ENCODE data around the gene VTI1A. TPM values are rescaled to one million over a fixed set of nuclear protein-coding genes. Genes with fewer than 3 reads are reported as not detected.

Gene VTI1A
- polyA plus RNA-seq, 1 donor from 2014 or later: 28.7 TPM

DNA sequence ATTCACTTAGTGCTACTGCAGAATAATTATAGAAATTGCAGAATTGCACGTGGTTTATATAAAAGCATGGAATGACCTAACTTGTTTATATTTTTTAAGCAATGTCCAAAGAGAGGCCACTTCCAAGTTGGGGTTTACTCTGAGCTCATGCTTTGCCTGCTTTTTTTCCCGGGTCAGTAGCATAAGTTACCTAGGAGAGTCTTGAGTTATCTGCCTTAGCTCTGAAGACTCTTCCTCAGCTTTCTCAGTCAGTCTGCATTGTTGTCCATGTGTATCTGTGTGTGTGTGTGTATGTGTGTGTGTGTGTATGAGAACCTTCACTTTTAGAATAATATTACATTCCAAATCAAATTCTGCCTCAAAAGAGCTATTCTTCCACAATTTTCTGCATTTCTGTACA, 263.5 kb downstream of the VTI1A start:
- Histone ChIP-seq H3K4me3 (ENCODE audit: low read length) (no peak overlapping the region), H2AFZ (ENCODE audit: low read depth, low read length) (no peak overlapping the region), H3K27ac (ENCODE audit: low read length) (no peak overlapping the region), H3K79me2 (replicated peaks; ENCODE audit: insufficient read depth, low read length) (no peaks in the 10 kb centered on the region), H3K4me2 (ENCODE audit: low read length) (no peak overlapping the region), H3K27me3 (ENCODE audit: insufficient read depth, low read depth, low read length) (no peaks in the 10 kb centered on the region), H3K9me2 (ENCODE audit: insufficient read depth, low read length) (no peaks in the 10 kb centered on the region), H3K9ac (ENCODE audit: low read length) (no peak overlapping the region), H3K9me3 (ENCODE audit: low read length) (no peaks in the 10 kb centered on the region), H3K36me3 (ENCODE audit: insufficient read depth, low read length) (no peaks in the 10 kb centered on the region), H3F3A (ENCODE audit: insufficient read depth, low read length, poor library complexity, severe bottlenecking) (no peaks in the 10 kb centered on the region), H4K20me1 (ENCODE audit: insufficient read depth) (no peaks in the 10 kb centered on the region)
- no peak for TF ChIP-seq REST (IDR thresholded peaks at IDR 0.05; ENCODE audit: borderline replicate concordance)
- TF ChIP-seq SMC3 (conservative IDR thresholded peaks at IDR 0.05; ENCODE audit: poor library complexity): no peak
- TF ChIP-seq EZH2 (IDR thresholded peaks at IDR 0.05; ENCODE audit: borderline replicate concordance, insufficient read depth, low read length, poor library complexity, severe bottlenecking): no peak
- TF ChIP-seq CTCF (IDR thresholded peaks at IDR 0.05; ENCODE audit: poor library complexity, severe bottlenecking): no peak
- no peak for TF ChIP-seq MXI1 (conservative IDR thresholded peaks at IDR 0.05; ENCODE audit: poor library complexity, severe bottlenecking)
- TF ChIP-seq EP300 (conservative IDR thresholded peaks at IDR 0.05; ENCODE audit: poor library complexity, severe bottlenecking): no peak
- TF ChIP-seq POLR2AphosphoS5 (IDR thresholded peaks at IDR 0.05): no peak

GRCh38 chr10:112711366-112711765, 264.4 kb downstream of the VTI1A start:
- H3K9ac ChIP-seq (ENCODE audit: low read length): no peak overlapping the region
- no peak overlapping the region for H3K27ac ChIP-seq (ENCODE audit: low read length)
- H3K79me2 ChIP-seq (replicated peaks; ENCODE audit: insufficient read depth, low read length): no peaks in the 10 kb centered on the region
- H4K20me1 ChIP-seq (ENCODE audit: insufficient read depth): no peaks in the 10 kb centered on the region
- TF ChIP-seq MXI1 (conservative IDR thresholded peaks at IDR 0.05; ENCODE audit: poor library complexity, severe bottlenecking): no peak
- no peak for TF ChIP-seq EZH2 (IDR thresholded peaks at IDR 0.05; ENCODE audit: borderline replicate concordance, insufficient read depth, low read length, poor library complexity, severe bottlenecking)
- no peak for TF ChIP-seq EP300 (conservative IDR thresholded peaks at IDR 0.05; ENCODE audit: poor library complexity, severe bottlenecking)
- TF ChIP-seq POLR2AphosphoS5 (IDR thresholded peaks at IDR 0.05): no peak
- no peak for TF ChIP-seq RAD21 (conservative IDR thresholded peaks at IDR 0.05)
- no peak for TF ChIP-seq TAF1 (IDR thresholded peaks at IDR 0.05; ENCODE audit: low read depth)
- no peak for TF ChIP-seq REST (IDR thresholded peaks at IDR 0.05; ENCODE audit: borderline replicate concordance)
- TF ChIP-seq CTCF (IDR thresholded peaks at IDR 0.05; ENCODE audit: poor library complexity, severe bottlenecking): no peak
- no peak for TF ChIP-seq SMC3 (conservative IDR thresholded peaks at IDR 0.05; ENCODE audit: poor library complexity)
- H3K27me3 ChIP-seq (ENCODE audit: insufficient read depth, low read depth, low read length): no peaks in the 10 kb centered on the region
- H2AFZ ChIP-seq (ENCODE audit: low read depth, low read length): no peak overlapping the region
- no peak overlapping the region for H3K4me2 ChIP-seq (ENCODE audit: low read length)
- no peak overlapping the region for H3K4me3 ChIP-seq (ENCODE audit: low read length)
- no peaks in the 10 kb centered on the region for H3K36me3 ChIP-seq (ENCODE audit: insufficient read depth, low read length)
- no peaks in the 10 kb centered on the region for H3K9me2 ChIP-seq (ENCODE audit: insufficient read depth, low read length)
- H3F3A ChIP-seq (ENCODE audit: insufficient read depth, low read length, poor library complexity, severe bottlenecking): no peaks in the 10 kb centered on the region
- no peaks in the 10 kb centered on the region for H3K9me3 ChIP-seq (ENCODE audit: low read length)
